ENCODE measurements around the gene PITX2.

GRCh38 chr4:110620691-110621327 is 2.1 kb downstream of the PITX2 start:
- TF ChIP-seq BACH2 (CRISPR knock-in tag; IDR thresholded peaks at IDR 0.05; ENCODE audit: borderline replicate concordance), result no peak
- no peak for TF ChIP-seq CSRNP3 (CRISPR knock-in tag; IDR thresholded peaks at IDR 0.05)
- TF ChIP-seq GLIS3 (CRISPR knock-in tag; IDR thresholded peaks at IDR 0.05), result no peak
- no peak for TF ChIP-seq ZFP3 (CRISPR knock-in tag; IDR thresholded peaks at IDR 0.05)
- TF ChIP-seq ESRRG (CRISPR knock-in tag; IDR thresholded peaks at IDR 0.05), result no peak
- TF ChIP-seq PPARA (CRISPR knock-in tag; IDR thresholded peaks at IDR 0.05; ENCODE audit: borderline replicate concordance), result no peak
- TF ChIP-seq, protein P1, sequence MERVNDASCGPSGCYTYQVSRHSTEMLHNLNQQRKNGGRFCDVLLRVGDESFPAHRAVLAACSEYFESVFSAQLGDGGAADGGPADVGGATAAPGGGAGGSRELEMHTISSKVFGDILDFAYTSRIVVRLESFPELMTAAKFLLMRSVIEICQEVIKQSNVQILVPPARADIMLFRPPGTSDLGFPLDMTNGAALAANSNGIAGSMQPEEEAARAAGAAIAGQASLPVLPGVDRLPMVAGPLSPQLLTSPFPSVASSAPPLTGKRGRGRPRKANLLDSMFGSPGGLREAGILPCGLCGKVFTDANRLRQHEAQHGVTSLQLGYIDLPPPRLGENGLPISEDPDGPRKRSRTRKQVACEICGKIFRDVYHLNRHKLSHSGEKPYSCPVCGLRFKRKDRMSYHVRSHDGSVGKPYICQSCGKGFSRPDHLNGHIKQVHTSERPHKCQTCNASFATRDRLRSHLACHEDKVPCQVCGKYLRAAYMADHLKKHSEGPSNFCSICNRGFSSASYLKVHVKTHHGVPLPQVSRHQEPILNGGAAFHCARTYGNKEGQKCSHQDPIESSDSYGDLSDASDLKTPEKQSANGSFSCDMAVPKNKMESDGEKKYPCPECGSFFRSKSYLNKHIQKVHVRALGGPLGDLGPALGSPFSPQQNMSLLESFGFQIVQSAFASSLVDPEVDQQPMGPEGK (CRISPR knock-in tag; IDR thresholded peaks at IDR 0.05; ENCODE audit: borderline replicate concordance), result no peak
- no peak for TF ChIP-seq CREB5 (CRISPR knock-in tag; IDR thresholded peaks at IDR 0.05; ENCODE audit: low read depth)
- TF ChIP-seq RARB (CRISPR knock-in tag; IDR thresholded peaks at IDR 0.05), result no peak

Data from SK-N-SH treated with all-trans-retinoic acid at 6 μM for 48 hours (cell line).